HG03066 (cell line): ENCODE results near the gene PCSK9.

ENCODE experiments used
- ATAC-seq: cut with Tn5 transposase; IDR thresholded peaks from one replicate; pipeline ENCODE4 v1.9.1; 2021; ENCODE audit warnings: low read depth; ENCODE audit not compliant: unreplicated experiment

Gene PCSK9

DNA sequence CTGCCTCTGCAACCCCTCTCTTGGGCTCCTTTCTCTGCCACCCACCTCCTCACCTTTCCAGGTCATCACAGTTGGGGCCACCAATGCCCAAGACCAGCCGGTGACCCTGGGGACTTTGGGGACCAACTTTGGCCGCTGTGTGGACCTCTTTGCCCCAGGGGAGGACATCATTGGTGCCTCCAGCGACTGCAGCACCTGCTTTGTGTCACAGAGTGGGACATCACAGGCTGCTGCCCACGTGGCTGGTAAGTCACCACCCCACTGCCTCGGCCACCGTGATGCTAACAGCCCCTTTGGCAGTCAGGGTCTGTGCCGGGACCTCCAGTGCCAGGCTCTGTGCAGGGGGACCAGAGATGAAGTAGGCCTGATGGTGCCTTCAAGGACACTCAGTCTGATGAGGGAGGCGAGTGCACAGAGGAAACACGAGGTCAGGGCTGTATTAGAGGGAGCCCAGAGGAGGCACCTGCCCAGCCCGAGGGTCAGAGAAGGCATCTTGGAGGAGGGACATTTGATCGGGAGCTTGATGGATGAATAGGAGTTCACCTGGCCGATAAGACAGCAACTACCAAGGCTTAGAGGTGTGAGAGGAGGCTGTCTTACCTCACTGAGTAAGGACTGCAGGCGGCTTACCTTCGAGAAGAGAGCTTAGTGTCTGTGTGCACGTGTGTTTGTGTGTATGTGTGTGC lies 18.1 kb downstream of the PCSK9 start:
- no peak for ATAC-seq

DNA sequence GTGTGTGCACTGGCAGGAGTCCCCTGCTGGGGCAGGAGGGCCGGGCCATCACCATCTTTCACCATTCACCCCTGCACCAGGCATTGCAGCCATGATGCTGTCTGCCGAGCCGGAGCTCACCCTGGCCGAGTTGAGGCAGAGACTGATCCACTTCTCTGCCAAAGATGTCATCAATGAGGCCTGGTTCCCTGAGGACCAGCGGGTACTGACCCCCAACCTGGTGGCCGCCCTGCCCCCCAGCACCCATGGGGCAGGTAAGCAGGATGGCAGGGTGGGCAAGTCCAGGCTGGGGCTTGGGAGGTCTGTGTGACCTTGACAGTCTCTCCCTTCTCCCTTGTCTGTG lies 18.6 kb downstream of the PCSK9 start:
- no peak for ATAC-seq

DNA sequence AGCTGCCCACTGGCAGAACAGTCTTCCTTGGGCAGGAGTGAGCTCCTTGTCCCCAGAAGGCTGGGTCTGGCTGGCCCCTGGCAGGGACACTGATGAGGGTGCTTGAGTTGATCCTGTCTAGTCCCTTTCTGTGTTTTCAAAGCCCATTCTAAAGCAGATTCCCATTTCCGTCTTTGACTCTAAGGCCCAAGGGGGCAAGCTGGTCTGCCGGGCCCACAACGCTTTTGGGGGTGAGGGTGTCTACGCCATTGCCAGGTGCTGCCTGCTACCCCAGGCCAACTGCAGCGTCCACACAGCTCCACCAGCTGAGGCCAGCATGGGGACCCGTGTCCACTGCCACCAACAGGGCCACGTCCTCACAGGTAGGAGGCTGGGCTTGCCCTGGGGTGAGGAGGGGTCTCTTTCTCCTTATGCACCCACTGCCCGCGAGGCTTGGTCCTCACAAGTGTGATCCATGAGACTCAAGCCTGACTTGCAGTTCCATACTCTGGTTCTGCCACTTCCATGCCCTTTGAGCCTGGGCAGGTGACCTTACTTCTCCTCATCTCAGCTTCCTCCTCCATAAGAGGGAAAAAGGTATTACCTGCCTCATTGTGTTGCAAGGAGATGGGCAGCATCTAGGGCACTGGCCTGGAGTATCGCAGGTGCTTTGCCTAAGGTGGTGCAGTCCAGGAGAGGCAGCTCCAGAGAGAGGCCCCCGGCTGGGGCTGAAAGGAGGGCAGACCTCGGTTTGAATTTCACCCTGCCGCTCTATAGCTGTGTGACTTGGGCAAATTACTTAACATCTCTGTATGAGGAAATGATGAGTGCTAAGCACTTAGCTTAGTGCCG lies 20.2 kb downstream of the PCSK9 start:
- no peak for ATAC-seq

DNA sequence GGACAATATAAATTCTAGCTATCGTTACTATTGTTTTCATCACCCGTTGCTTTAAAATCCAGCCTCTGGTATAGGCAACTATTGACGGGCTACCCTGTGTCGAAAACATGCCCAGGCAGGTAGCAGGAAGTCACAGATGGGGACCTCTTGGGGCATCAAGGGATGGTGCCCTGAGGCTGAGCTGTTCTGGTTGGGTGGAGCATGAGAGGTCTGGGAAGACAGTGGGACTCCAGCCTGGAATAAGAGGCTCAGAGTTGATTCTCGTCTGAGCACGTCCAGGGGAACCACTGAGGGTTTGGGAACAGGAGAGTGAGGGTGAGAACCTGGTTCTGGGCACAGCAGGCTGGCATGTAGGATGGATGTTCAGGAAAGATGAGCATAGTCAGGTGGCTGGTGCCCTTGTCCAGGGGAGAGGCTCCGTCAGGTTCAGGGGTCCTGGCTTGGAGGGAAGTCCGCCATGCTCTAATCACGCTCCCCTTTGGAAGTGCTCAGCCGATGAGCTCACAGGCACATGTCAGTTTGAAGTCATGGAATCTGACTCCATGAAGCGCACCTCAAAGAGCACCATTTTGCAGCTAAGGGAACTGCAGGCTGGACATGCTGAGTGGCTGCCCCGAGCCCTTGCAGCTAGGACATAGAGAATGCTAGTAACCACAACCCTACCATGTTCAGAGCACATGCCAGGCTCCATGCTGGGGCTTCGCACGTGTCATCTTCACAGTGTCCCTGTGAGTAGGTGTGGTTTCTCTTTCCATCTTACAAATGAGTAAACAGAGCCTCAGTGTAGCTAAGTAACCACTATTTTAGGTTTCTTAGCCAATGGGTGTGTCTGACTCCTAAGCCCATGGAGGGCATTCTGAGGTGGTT lies 21.0 kb downstream of the PCSK9 start:
- no peak for ATAC-seq

DNA sequence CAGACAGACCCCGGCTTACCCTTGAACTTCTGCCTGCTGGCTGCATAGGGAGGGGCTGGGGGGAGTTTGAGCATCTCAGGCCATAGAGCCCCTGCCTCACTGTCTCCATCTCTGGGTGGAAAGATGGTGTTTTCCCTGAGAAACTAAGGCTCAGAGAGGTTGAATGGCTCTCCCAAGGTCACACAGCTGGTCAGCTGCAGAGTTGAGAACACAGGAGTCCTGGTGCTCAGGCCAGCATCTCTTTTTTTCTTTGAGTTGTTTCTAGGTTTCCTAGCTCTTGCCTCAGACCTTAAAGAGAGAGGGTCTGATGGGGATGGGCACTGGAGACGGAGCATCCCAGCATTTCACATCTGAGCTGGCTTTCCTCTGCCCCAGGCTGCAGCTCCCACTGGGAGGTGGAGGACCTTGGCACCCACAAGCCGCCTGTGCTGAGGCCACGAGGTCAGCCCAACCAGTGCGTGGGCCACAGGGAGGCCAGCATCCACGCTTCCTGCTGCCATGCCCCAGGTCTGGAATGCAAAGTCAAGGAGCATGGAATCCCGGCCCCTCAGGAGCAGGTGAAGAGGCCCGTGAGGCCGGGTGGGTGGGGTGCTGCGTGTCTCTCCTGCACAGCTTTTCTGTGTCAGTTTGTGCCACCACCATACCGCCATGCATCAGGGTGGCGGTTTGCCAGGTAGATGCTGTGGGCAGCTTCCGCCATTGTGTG lies 21.8 kb downstream of the PCSK9 start:
- ATAC-seq, result no peak

DNA sequence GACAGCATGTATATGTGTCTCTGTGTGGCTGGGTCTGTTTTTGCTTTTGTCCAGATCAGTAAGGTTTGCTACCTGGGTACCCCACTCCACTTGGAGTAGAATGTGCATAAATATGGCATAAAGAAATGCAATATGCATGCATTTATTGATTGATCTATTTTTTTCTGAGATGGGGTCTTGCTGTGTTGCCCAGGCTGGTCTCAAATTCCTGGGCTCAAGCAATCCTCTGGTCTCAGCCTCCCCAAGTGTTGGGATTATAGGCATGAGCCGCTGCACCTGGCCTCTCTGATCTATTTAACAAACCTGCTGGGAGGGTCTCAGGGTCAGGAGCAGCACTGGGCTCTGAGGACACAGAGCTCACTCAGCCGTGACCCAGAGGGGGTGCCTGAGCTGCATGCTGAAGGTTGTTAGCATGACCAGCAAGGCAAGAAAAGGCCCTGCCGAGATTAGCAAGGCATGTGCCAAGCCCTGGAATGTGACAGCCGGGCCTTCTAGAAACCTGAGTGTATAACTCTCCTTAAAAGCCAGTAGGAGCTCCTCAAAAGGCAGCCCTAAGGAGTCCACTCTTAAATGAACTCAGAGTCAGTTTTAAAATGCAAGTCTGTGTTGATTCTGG lies 22.5 kb downstream of the PCSK9 start:
- ATAC-seq, result no peak

DNA sequence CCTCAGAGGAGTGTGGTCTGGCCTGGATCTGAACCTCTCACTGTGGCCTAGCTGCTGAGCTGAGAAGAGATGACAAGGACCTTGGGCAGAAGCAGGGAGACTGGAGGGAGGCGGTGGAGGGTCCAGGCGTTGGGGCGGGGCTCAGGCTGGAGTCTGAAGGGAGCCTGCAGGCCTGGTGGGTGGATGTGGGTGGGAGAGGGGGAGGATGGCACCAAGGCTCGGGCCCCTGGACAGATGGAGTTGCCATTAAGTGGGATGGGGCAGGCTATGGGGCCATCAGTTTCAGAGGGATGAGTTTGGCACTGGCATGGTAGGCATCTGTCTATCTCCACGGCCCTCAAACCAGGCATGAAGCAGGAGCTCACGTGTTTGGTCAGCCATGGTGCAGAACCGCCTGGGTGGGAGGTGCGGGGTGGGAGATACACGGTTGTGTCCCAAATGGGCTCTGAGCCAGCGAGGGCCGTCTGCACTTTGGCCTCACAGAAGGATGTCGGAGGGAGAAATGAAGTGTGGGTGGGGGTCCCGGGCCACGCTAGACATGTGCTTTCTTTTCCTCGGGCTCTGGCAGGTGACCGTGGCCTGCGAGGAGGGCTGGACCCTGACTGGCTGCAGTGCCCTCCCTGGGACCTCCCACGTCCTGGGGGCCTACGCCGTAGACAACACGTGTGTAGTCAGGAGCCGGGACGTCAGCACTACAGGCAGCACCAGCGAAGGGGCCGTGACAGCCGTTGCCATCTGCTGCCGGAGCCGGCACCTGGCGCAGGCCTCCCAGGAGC lies 23.6 kb downstream of the PCSK9 start:
- no peak for ATAC-seq

DNA sequence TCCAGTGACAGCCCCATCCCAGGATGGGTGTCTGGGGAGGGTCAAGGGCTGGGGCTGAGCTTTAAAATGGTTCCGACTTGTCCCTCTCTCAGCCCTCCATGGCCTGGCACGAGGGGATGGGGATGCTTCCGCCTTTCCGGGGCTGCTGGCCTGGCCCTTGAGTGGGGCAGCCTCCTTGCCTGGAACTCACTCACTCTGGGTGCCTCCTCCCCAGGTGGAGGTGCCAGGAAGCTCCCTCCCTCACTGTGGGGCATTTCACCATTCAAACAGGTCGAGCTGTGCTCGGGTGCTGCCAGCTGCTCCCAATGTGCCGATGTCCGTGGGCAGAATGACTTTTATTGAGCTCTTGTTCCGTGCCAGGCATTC lies 24.2 kb downstream of the PCSK9 start:
- ATAC-seq, result no peak

DNA sequence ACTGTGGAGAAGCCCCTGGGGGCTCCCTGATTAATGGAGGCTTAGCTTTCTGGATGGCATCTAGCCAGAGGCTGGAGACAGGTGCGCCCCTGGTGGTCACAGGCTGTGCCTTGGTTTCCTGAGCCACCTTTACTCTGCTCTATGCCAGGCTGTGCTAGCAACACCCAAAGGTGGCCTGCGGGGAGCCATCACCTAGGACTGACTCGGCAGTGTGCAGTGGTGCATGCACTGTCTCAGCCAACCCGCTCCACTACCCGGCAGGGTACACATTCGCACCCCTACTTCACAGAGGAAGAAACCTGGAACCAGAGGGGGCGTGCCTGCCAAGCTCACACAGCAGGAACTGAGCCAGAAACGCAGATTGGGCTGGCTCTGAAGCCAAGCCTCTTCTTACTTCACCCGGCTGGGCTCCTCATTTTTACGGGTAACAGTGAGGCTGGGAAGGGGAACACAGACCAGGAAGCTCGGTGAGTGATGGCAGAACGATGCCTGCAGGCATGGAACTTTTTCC lies 24.8 kb downstream of the PCSK9 start:
- ATAC-seq, result no peak

DNA sequence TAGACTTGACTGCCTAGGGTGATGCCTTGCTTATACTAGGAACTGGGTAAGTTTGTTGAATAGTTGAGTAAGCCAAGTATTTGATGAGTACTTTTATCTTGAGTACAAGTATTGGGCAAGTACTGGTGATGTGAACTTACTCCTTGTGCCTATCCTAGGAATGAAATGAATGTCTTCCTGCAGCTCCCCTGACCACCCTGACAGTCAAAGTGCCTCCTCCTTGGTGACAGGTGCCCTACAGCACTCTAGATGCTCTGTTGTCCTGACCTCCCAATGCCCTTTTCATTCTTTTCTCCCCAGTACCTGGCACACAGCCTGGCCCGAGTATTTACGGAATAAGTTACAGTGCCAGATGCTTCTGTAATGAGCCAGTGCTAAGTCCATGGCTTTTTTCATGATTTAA lies 25.5 kb downstream of the PCSK9 start:
- no peak for ATAC-seq

DNA sequence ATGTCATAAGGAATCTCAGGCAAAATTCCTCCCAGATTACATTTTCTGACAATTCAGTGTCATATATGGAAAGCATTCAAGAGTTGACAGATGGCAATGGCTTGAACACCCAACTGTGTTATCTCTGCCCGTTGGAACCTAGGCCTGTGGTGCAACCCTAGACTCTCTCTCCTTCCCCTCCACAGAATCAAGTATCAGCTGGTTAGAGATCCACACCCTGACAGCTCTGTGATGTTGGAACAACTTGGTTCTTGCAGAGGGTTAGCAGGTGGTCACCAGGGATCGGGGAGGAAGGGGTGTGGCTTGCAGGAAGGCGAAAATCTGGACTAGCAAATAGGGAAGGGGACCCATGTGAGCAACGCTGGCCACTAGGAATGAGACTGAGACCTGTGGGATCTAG lies 26.3 kb downstream of the PCSK9 start:
- ATAC-seq, result no peak

DNA sequence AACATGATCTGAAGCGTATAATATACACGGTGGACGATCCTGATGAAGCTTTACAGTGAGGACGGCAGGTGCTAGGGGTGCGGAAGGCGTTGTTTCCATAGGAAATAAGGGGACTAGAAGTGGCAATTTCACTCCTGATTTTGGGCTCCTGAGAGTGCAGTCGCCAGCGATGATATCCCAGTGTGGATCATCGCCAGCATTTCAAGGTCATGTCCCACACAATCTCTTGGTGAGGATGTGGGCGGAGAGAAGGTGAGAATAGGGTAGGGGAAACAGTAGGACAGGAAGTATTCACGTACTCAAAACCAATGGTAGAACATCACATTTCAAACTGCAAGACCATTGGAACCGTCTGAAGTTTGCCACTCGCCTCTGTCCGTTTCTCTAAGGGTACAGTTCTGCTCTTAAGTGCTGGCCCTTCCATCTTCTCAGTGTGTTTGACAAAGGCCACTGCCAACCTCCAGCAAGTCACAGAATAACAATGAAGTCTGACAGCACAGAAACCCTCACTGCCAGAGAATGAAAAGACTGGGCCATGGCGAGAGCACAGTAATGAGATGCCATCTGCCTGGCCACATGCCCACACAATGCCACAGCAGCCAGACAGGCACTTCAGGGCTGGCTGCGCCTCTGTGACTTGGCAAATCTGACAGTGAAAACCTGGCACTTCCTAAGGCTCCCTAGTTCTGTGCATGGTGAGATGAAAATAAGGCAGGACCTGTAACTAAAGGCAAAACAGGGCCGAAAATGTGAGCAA lies 27.9 kb downstream of the PCSK9 start:
- ATAC-seq, result no peak

DNA sequence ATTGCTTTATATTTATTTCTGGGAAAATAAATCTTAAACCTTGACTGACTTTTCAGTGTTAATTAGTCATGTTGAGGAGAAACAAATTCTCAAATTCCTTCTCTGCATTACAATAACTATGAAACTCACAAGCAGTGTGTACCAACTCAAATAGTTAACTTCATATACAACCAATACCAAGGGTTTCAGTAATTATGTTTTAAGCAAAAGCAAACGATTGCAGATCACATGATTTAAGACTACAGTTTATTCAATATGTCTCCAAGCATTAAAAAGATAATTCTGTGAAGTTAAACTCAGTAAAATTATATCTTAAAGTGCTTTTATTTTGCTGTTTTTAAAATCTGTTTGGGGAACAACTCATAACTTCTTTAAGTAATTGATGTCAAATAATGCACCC lies 28.6 kb downstream of the PCSK9 start:
- ATAC-seq, result no peak

DNA sequence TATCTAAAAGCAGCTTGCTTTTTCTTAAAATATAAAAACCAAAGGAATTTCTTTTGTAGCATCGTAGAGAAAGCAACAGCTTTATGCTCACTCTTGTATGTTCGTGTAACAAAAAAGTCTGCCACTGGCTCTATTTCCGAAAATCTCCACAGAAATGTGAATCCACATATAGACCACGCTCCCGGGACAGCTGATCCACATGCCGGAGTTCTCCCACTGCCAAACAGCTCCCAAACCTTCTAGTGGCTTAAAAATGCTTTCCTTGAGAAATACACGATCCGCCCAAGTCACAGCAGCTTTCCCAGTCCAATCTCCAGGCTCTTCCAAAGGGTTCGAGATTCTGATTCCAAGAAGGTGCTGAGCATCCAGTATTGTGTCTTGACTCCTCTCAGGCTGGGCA lies 29.3 kb downstream of the PCSK9 start:
- ATAC-seq, result no peak

DNA sequence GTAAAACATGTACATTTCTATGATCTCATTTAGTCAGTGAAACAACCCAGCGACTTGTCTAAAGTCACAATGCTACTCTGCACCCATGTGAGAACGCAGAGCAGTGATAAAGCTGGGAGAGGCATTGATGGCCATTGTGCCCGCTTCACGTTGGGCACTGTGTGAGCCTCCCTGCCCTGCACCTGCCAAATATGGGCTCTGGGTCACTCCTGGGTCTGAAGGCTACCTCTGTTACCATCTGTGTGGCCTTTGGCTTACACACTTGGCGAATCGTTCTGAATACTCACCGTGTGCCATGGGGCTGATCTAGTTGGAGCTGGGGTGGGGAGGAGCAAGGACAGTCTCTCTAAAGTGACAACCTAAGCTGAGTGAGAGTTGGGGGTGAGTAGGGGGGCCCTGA lies 29.9 kb downstream of the PCSK9 start:
- no peak for ATAC-seq

DNA sequence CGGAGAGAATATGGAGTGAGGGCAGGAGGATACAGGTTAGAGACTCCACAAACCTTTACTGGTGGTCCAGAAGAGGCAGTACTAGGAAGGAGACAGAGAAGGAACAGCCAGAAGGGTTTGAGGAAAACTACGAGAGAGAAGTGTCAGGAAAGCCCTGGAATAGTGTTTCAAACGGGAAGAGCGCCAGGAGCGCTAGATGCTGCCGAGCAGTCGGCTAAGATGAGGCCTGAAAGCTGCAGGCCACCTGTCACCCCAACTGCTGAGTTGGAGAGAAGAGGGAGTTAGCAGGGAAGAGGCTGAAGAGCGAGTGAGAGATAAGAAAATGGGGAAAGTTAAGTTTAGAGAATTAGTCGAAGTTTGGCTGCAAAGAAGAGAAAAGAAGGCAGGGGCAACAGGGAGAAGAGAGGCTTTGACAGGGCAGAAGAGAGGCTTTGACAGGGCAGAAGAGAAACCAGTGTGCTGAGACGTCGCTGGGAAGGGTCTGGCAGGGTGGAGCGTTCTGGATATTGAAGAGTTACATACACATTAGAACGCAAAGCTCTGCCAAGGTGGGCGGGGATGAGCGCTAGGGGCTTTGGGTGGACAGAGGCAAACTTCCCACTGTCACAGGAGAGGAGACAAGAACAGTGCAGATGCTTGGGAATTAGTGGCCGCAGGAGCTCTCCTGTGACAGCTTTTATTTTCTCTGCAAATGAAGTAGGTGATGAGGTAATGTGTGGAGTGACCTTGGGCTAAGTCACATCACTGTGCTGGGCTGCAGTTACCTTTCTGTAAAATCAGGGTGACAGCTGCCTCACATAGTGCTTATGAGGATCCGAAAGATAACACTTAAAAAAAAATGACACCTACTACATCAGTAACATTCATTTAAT lies 31.2 kb downstream of the PCSK9 start:
- no peak for ATAC-seq

DNA sequence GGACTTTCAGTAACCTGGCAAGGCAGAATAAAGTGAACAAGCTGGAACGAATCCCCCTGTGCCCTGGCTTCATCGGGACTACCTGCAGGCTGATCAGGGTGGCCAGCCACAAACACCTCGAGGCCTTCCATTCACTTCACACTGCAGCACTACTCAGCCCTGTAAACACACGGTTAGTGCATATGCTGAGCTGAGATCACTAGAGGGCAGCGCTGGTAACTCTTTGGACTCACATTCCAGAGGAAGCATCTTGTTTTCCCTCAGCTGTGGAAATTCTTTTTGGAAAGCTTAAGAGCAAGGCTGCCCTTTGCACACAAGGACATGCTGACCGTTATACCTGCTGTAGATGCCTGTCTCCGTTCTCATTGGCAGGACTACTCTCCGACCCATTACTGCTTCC lies 32.1 kb downstream of the PCSK9 start:
- ATAC-seq, result no peak
